ENCODE measurements around the gene SCYGR8. TPM values are rescaled to one million over a fixed set of nuclear protein-coding genes. Genes with fewer than 3 reads are reported as not detected.
A peak's percentile ranks its signal among the peaks of the same experiment; 100 is the strongest.

Gene SCYGR8
- total and polyA plus RNA-seq, 2 donors (not counting 3 experiments of a cell fraction or from before 2014, with no cell fraction given), result not detected

DNA sequence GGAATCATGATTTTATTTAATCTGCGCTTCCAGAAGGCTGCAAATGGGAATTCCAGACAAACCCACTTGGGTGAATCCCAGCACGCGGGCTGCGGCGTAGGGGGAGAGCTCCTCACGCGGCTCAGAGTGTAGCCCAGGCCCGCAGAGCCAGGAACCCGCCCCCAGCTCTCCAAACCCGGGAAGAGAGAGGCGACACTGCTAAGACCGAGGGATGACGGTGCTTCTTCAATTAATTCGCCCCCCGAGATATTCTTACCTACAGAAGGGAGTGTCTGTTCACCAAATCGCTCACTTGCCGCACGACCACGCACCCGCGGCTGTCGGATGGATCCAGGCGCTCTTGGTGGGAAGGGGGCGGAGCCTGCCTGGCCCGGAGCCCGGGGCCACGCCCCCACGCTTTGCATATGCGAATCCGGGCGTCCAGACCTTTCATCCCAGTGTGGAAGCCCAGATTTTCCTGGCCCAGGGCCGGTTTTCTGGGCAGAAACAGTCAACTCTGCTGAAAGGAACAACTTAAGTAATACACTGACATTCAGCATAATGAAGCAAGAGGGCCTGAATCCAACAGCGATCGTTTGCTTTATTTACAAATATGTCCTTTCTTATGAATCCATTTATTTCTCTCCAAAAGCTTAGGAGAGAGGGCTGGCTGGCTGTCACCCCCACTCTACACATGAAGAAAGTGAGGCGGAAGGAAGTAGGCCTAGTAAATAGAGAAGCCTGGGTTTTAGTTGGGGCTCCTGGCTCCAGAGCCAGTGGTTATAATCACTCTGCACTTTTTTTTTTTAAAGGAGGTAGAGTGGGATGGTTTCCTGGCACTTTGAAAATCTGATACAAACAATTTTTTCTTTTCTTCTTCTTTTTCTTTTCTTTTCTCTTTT lies 27.8 kb upstream of the SCYGR8 start, which contains the start of gene SLC19A3:
Gene SLC19A3, minus strand, starts transcription at position 342 of the 881 bp plus-strand sequence. CDS start 15,710 bp downstream, outside the sequence.
- ChIA-PET POLR2A (no interaction called here), CTCF (interaction anchor here (1.1 kb wide), 1 partner anchor 48 kb away, joined by 4 read pairs; no protein-coding TSS in a partner anchor)
- H3K9me1 ChIP-seq (replicated peaks; ENCODE audit: control insufficient read depth, extremely low read depth, insufficient read depth, low read length), result no peaks in the 10 kb centered on the region
- peak within 1 kb of the TSS in 2 of 3 experiments; percentile 11 to 34 for H3K4me3 ChIP-seq (replicated peaks in 1 of 3; ENCODE audit: insufficient read depth in 1 of 3, low read depth in 1 of 3, low read length in 3 of 3)
- no peaks in the 10 kb centered on the region for H3K4me1 ChIP-seq (ENCODE audit: control insufficient read depth, extremely low read depth, insufficient read depth, low read length)
- TF ChIP-seq MYC (IDR thresholded peaks at IDR 0.05; ENCODE audit: low read depth, low read length) (no peak), EZH2 (IDR thresholded peaks at IDR 0.05; ENCODE audit: borderline replicate concordance, low read depth, low read length, severe bottlenecking) (no peak), POLR2AphosphoS5 (IDR thresholded peaks at IDR 0.05; ENCODE audit: insufficient read depth, low read depth, low read length) (no peak), FOS (IDR thresholded peaks at IDR 0.05; ENCODE audit: borderline replicate concordance, insufficient read depth, low read length) (no peak), JUN (IDR thresholded peaks at IDR 0.05; ENCODE audit: borderline replicate concordance, insufficient read depth, insufficient read length, low read depth) (no peak), GATA2 (IDR thresholded peaks at IDR 0.05; ENCODE audit: insufficient read depth, insufficient read length, low read depth, low read length) (no peak)
- H3K79me2 ChIP-seq (ENCODE audit: control insufficient read depth, insufficient read depth, low read length), result no peaks in the 10 kb centered on the region
- dilution Hi-C loops (cut with MboI; ENCODE audit: extremely low pct_ligation_motif_present, low sequenced_read_pairs) (no loop called here), intact Hi-C loops (cut with micrococcal nuclease) (loop anchor here (2.0 kb wide), 1 partner anchor 49 kb away; no protein-coding TSS in a partner anchor)
- DNase-seq (ENCODE audit: low read depth, low spot score), result peak; percentile 80
- no TSS peak for BruUV-seq (replicated peaks)
- no peaks in the 10 kb centered on the region for H3K9me3 ChIP-seq (replicated peaks; ENCODE audit: control insufficient read depth, insufficient read depth, low read length)
- H3K9ac ChIP-seq (replicated peaks; ENCODE audit: extremely low read depth, insufficient read depth, low read length), result no peak within 1 kb of the TSS
- H2AFZ ChIP-seq (ENCODE audit: low read depth, low read length), result peak within 1 kb of the TSS; percentile 74
- no peaks in the 10 kb centered on the region for H3K36me3 ChIP-seq (ENCODE audit: control insufficient read depth in 2 of 2, extremely low read depth in 1 of 2, insufficient read depth in 2 of 2, low read length in 2 of 2)
- no peaks in the 10 kb centered on the region for H4K20me1 ChIP-seq (replicated peaks; ENCODE audit: control insufficient read depth, extremely low read depth, insufficient read depth, low read length)
- H3K4me2 ChIP-seq (ENCODE audit: insufficient read depth, low read length), result peak within 1 kb of the TSS; percentile 66
- FAIRE-seq, result peak; percentile 83
- H3K27ac ChIP-seq (ENCODE audit: insufficient read depth, low read depth, low read length), result no peak within 1 kb of the TSS
- H3K27me3 ChIP-seq (ENCODE audit: control insufficient read depth in 2 of 2, insufficient read depth in 2 of 2, low read length in 2 of 2), result peaks cover 0 to 2% of the 10 kb centered on the region in 2 experiments

All from endothelial cell of umbilical vein (primary cell).